D721Med (cell line): ENCODE data around the gene BIRC2.

Experiments used
- DNase-seq: peaks from one replicate; pipeline ENCODE4 v3.0.0; 2011; ENCODE audit warnings: low spot score; ENCODE audit not compliant: insufficient read length
- FAIRE-seq: peaks from 2 replicates; lab custom pipeline; 2011; peaks lifted over from hg19 to GRCh38; lab: Jason Lieb, UNC
- CTCF ChIP-seq: IDR thresholded peaks from 2 replicates; pipeline ENCODE4 v1.5.1; 2012; ENCODE audit warnings: mild to moderate bottlenecking, control low read depth; ENCODE audit not compliant: insufficient read depth; ENCODE audit errors: missing control alignments

The BIRC2 gene

DNA sequence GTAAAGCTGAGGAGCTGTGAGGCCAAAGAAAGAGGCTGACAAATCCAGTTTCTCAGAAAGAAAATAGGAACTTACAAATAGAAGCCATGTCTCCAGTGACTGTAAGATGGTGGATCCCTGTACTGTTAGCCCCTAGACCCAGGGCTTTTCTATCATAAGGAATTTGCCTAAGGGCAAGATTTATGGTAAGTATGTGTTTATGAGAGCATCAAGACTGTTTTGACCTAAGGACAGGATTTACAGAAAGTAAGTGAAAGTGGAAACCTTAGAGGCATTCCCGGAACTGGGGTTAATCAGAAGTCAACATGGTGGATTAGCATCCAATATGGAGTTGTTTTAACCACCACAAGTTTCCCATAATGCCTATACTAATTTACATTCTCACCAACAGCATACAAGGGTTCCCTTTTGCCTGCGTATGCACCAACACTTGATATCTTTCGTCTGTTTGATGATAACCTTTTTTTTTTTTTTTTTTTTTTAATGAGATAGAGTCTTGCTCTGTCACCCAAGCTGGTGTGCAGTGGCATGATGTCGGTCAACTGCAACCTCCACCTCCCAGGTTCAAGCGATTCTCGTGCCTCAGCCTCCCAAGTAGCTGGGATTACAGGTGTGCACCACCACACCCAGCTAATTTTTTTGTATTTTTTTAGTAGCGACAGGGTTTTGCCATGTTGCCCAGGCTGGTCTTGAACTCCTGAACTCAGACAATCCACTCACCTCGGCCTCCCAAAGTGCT lies 40.2 kb downstream of the BIRC2 start:
- DNase-seq (no peak), FAIRE-seq (no peak)
- TF ChIP-seq CTCF: no peak

- FAIRE-seq (no peak), DNase-seq (no peak)
- TF ChIP-seq CTCF: no peak
Observed at GRCh38 chr11:102389253-102389652, 42.2 kb downstream of the BIRC2 start.

DNA sequence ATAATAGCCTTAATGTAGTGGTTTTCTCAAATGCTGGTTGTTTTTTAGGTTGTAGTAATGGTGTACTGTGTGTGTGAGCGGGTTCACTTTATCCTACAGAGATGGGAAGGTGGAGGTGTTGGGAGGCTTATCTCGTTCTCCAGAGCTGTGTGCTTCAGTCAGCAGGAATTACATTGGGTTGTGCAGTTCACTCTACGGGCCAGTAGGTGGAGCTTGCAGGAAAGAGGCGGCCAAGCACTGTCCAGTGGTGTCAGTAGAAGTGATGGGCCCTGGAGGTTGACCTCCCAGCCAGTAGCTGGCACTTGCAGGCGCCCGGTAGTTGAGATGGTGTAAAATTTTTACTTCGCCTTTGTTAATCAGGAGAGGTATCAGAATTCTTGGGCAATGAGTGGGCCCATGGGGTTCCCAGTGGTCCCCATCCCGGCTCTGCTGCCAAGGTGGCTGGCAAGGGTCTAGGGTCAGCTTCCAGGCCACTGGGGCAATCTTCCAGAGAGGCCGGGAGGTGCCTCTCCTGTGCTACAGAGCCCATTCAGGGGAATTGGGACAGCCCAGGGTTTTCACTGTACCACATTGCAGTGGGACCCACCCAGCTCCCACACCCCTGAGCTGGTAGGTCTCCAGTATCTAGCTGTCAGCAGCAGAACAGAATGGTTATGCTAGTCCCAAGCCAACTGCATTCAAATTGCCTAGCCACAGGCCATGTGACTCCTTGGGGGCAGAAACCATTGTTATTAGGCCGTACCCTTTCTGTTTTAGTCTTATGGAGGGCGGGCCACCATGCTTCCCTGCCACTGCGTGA lies 43.9 kb downstream of the BIRC2 start:
- peak; percentile 25 for DNase-seq
- TF ChIP-seq CTCF: peak; percentile 78
- no peak for FAIRE-seq

DNA sequence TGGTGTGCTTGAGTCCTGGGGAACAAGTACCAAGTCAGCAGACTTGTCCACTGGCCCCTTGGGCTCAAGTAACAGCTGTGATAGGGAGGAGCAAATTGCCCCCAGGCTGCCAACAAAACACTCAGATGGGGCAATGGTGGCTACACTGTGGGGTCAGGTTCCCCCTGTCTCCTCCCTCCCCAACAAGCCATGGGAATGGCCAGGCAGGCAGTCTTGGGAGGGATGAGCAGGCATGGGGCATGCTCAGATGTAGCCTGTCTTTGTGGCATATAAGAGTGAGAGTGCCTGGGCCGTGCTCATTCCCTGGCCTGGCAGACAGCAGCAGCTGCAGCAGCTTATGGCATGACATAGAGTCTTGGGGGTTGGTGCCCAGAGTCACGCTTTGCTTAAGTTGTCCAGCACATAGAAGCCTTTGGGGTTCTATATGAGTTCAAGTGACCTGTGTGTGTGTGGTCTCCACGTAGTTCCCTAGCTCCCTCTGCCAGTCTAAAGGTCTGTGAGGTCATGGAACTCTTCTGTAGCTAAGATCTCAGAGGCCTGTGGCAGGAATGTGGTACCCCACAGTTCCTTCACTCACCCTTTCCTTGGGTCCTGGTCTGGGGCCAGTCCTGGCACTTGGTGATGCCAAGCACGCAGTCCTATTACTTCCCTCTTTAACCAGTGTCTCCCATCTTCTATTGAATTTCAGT lies 44.7 kb downstream of the BIRC2 start:
- DNase-seq: no peak
- FAIRE-seq: no peak
- TF ChIP-seq CTCF: no peak

DNA sequence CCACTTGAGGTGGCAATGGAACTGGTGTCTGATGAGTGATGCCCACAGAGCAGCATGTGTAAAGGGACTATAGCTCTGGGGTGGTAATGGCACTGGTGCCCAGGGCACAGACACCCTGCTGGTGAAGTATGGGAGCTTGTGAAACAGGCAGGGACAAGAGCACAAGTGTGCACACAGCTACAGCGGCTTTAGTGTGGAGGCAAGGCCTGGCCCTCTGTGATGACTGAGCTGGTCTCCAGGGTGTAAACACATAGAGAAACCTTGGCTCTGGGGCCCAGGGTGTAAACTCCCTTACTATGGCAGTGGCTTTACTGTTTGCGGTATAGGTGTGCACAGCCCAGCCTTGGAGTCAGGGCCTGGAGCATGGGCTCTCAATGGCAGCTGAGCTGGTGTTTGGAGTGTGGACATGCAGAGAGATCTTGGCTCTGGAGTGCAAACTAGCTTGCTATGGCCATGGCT lies 46.3 kb downstream of the BIRC2 start:
- FAIRE-seq: no peak
- no peak for DNase-seq
- TF ChIP-seq CTCF: no peak

- no peak for TF ChIP-seq CTCF
- FAIRE-seq: no peak
- DNase-seq: no peak
Observed at GRCh38 chr11:102395720-102396393, 48.8 kb downstream of the BIRC2 start.
